HEK293 (cell line): ENCODE results near the gene FNDC11.

Source experiments
- AEBP2 ChIP-seq: fragments of 450-650 bp; formaldehyde crosslinking; IDR thresholded peaks from 2 replicates; pipeline ENCODE4 v1.5.1; 2016; ENCODE audit warnings: missing biosample characterization, missing genetic modification characterization, borderline replicate concordance
- GLI4 ChIP-seq: fragments of 450-650 bp; formaldehyde crosslinking; IDR thresholded peaks from 2 replicates; pipeline ENCODE4 v1.5.1; 2016; ENCODE audit warnings: missing biosample characterization, missing genetic modification characterization
- GLIS2 ChIP-seq: fragments of 450-650 bp; formaldehyde crosslinking; IDR thresholded peaks from 2 replicates; pipeline ENCODE4 v1.5.1; 2016; ENCODE audit warnings: missing biosample characterization, missing genetic modification characterization
- HIC1 ChIP-seq: fragments of 450-650 bp; formaldehyde crosslinking; IDR thresholded peaks from 2 replicates; pipeline ENCODE4 v1.5.1; 2016; ENCODE audit warnings: missing biosample characterization, missing genetic modification characterization
- KLF16 ChIP-seq: fragments of 450-650 bp; formaldehyde crosslinking; IDR thresholded peaks from 2 replicates; pipeline ENCODE4 v1.5.1; 2017; ENCODE audit warnings: missing biosample characterization, missing genetic modification characterization
- REST ChIP-seq: fragments of 450-650 bp; formaldehyde crosslinking; IDR thresholded peaks from 2 replicates; pipeline ENCODE4 v1.5.1; 2016; ENCODE audit warnings: missing biosample characterization, missing genetic modification characterization
- TCF7L2 ChIP-seq: IDR thresholded peaks from 2 replicates; pipeline ENCODE4 v1.6.1; 2011; ENCODE audit warnings: low read depth, mild to moderate bottlenecking, inconsistent platforms, low read length, moderate library complexity, borderline replicate concordance
- ZBTB10 ChIP-seq: fragments of 450-650 bp; formaldehyde crosslinking; IDR thresholded peaks from 2 replicates; pipeline ENCODE4 v1.5.1; 2016; ENCODE audit warnings: missing biosample characterization, missing genetic modification characterization
- ZBTB44 ChIP-seq: fragments of 450-650 bp; IDR thresholded peaks from 2 replicates; pipeline ENCODE4 v1.5.1; 2018; ENCODE audit warnings: missing biosample characterization, mild to moderate bottlenecking, missing genetic modification characterization
- ZBTB7A ChIP-seq: fragments of 450-650 bp; formaldehyde crosslinking; IDR thresholded peaks from 2 replicates; pipeline ENCODE4 v1.5.1; 2016; ENCODE audit warnings: low read depth, missing biosample characterization, missing genetic modification characterization
- ZNF112 ChIP-seq: fragments of 450-650 bp; formaldehyde crosslinking; IDR thresholded peaks from 2 replicates; pipeline ENCODE4 v1.5.0; 2017; ENCODE audit warnings: missing biosample characterization, missing genetic modification characterization
- ZNF121 ChIP-seq: fragments of 450-650 bp; formaldehyde crosslinking; IDR thresholded peaks from 2 replicates; pipeline ENCODE4 v1.5.1; 2016; ENCODE audit warnings: missing biosample characterization, missing genetic modification characterization
- ZNF155 ChIP-seq: fragments of 450-650 bp; formaldehyde crosslinking; IDR thresholded peaks from 2 replicates; pipeline ENCODE4 v1.5.1; 2016; ENCODE audit warnings: missing biosample characterization, missing genetic modification characterization
- ZNF16 ChIP-seq: fragments of 450-650 bp; formaldehyde crosslinking; IDR thresholded peaks from 2 replicates; pipeline ENCODE4 v1.5.1; 2016; ENCODE audit warnings: low read depth, missing biosample characterization, missing genetic modification characterization
- ZNF26 ChIP-seq: fragments of 450-650 bp; formaldehyde crosslinking; IDR thresholded peaks from 2 replicates; pipeline ENCODE4 v1.5.1; 2016; ENCODE audit warnings: missing biosample characterization, missing genetic modification characterization
- ZNF404 ChIP-seq: fragments of 450-650 bp; formaldehyde crosslinking; IDR thresholded peaks from 2 replicates; pipeline ENCODE4 v1.5.1; 2017; ENCODE audit warnings: missing biosample characterization, missing genetic modification characterization
- ZNF416 ChIP-seq: fragments of 450-650 bp; formaldehyde crosslinking; IDR thresholded peaks from 2 replicates; pipeline ENCODE4 v1.5.1; 2016; ENCODE audit warnings: missing biosample characterization, missing genetic modification characterization
- ZNF501 ChIP-seq: fragments of 450-650 bp; formaldehyde crosslinking; IDR thresholded peaks from 2 replicates; pipeline ENCODE4 v1.5.1; 2016; ENCODE audit warnings: missing biosample characterization, missing genetic modification characterization
- ZNF544 ChIP-seq: fragments of 450-650 bp; formaldehyde crosslinking; IDR thresholded peaks from 2 replicates; pipeline ENCODE4 v1.5.0; 2017; ENCODE audit warnings: missing biosample characterization, missing genetic modification characterization
- ZNF645 ChIP-seq: fragments of 450-650 bp; formaldehyde crosslinking; IDR thresholded peaks from 2 replicates; pipeline ENCODE4; 2016; ENCODE audit warnings: missing biosample characterization, missing genetic modification characterization
- ZNF670 ChIP-seq: fragments of 450-650 bp; formaldehyde crosslinking; IDR thresholded peaks from 2 replicates; pipeline ENCODE4 v1.5.1; 2016; ENCODE audit warnings: missing biosample characterization, missing genetic modification characterization, low read depth
- ZNF768 ChIP-seq: fragments of 450-650 bp; formaldehyde crosslinking; IDR thresholded peaks from 2 replicates; pipeline ENCODE4 v1.5.1; 2018; ENCODE audit warnings: missing biosample characterization, mild to moderate bottlenecking, missing genetic modification characterization
- ZNF785 ChIP-seq: fragments of 450-650 bp; formaldehyde crosslinking; IDR thresholded peaks from 2 replicates; pipeline ENCODE4 v1.5.1; 2016; ENCODE audit warnings: missing biosample characterization, missing genetic modification characterization
- ZXDB ChIP-seq: fragments of 450-650 bp; formaldehyde crosslinking; IDR thresholded peaks from 2 replicates; pipeline ENCODE4 v1.5.1; 2016; ENCODE audit warnings: missing biosample characterization, missing genetic modification characterization

Gene FNDC11

GRCh38 chr20:63537525-63538203 lies 16.3 kb upstream of the FNDC11 start (continued):
- TF ChIP-seq ZBTB44 (no peak), ZNF16 (no peak), ZNF26 (no peak), ZBTB10 (tag by site-specific recombination) (peak; percentile 99), GLI4 (no peak), ZBTB7A (tag by site-specific recombination) (peak; percentile 94), TCF7L2 (no peak), ZNF670 (tag by site-specific recombination) (no peak), ZNF155 (tag by site-specific recombination) (no peak), REST (tag by site-specific recombination) (peak; percentile 36; the same call in 1 of the 2 replicates), AEBP2 (tag by site-specific recombination) (no peak), ZNF112 (tag by site-specific recombination) (no peak), ZNF404 (no peak), ZNF544 (tag by site-specific recombination) (no peak), ZNF416 (tag by site-specific recombination) (no peak), GLIS2 (tag by site-specific recombination) (peak; percentile 90), ZNF768 (tag by site-specific recombination) (no peak), ZNF785 (tag by site-specific recombination) (no peak), ZNF121 (tag by site-specific recombination) (peak; percentile 25; the same call in 1 of the 2 replicates), HIC1 (tag by site-specific recombination) (peak; percentile 87; the same call in 1 of the 2 replicates), ZNF501 (tag by site-specific recombination) (no peak), ZNF645 (tag by site-specific recombination) (no peak), ZXDB (tag by site-specific recombination) (peak; percentile 83), KLF16 (peak; percentile 91)
